Stimulated activated CD4-positive, alpha-beta T cell treated with anti-CD3 and anti-CD28 coated beads, Interleukin-4, amount 100 ng/mL, for 4 hours (primary cell): Measurements from ENCODE around the gene NPHP4.
"Not testable (repeated sequence)": the region's sequence is repeated elsewhere in the genome, so short reads cannot be mapped to it uniquely, and the experiment has no call there.

ENCODE experiments used
- DNase-seq, 2 experiments: peaks; one replicate each; pipeline ENCODE4 v3.0.0-alpha.2; 2020

The NPHP4 gene

DNA sequence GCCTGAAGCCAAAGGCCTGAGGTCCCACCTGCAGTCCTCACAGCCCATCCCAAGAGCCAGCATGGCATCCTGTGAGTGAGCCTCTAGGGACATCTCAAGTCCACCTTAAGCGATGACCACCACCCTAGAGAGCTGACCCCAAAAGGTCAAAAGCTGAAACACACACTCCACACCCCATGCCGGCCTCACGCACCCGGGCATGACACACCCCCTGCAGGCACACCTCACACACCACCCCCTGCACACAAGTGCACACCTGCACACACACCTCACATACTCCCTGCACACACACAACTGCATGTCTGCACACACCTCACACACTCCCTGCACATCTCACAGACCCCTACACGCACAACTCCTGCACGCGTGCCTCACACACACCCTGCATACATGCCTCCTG lies 118.7 kb downstream of the NPHP4 start:
- no peak for DNase-seq

DNA sequence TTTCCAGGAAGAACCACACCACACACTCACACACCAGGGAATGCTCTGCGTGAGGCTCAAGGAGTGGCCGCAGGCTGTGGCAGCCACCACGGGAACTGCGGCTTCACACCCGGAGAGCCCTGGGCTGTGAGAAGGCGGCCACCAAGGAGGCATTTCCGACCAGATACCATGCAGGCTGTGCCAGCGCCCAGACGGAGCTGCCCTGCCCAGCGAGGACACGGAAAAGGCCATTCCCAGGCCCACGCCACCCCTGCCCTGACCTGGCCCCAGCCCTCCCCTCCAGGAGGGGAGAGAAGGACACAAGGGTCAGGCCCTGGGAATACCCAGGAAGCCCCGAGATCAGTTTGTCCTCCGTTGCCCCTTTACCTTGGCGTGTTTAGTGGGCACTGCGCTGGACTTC lies 119.3 kb downstream of the NPHP4 start:
- no peak for DNase-seq

DNA sequence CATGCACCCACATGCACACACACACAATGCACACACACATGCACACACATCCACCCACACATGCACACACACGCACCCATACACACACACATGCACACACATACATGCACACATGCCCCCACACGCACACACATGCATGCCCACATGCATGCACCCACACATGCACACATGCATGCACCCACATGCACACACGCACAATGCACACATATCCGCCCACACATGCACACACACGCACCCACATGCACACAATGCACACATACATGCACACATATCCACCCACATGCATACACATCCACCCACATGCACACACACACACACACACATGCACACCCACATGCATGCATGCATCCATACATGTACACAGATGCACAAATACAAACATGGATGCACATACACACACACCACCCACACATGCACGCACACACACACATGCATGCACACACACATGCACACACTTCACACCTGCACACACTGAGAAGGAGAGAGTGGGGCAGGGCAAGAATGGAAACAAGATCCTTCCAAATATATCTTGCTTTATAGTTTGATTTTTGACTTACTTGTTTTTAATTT lies 123.2 kb downstream of the NPHP4 start:
- DNase-seq, result no peak

GRCh38 chr1:5865774-5866173 lies 126.5 kb downstream of the NPHP4 start:
- no peak for DNase-seq

GRCh38 chr1:5865056-5865455 lies 127.2 kb downstream of the NPHP4 start:
- no peak for DNase-seq

GRCh38 chr1:5864256-5864655 lies 128.0 kb downstream of the NPHP4 start:
- DNase-seq, result no peak

GRCh38 chr1:5863238-5863637 lies 129.0 kb downstream of the NPHP4 start:
- no peak for DNase-seq

- DNase-seq, result no peak
Observed at GRCh38 chr1:5861871-5862825, 130.1 kb downstream of the NPHP4 start.

DNA sequence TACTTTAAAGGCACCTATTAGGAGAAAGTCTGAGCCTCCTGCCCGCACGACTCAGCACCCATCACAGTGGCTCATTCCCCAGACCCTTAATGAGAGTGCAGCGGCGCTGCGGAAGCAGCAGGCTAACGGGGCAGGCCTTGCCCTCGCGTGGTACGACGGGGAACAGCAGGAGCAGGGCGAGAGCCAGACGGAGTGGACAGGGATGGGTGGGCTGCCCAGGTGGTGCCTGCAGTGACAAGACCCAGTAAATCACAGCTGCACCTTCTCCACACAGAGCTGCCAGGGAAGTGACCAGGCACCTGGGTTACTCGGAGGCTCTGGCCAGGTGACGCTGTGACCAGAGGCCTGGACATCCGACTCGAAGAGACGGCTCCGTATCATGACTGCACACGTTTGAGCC lies 131.9 kb downstream of the NPHP4 start:
- no peak for DNase-seq

DNA sequence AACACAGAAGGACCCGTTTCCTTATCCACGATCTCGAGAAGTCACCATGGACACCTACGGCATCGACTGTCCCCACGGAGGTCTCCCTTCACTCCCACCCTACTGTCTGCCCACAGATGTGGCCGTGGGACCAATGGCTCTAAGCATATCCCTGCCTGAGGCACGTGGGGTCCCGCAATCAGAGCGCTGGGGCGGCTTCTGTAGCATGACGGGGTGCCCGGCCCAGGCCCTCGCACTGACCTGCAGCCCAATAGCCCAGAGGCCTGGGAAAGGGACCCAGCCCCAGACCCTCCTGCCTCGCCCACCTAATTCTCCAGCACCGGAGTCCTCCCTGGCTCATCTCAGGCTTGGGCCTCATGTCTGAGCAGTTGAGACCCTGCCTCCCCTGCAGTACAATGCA lies 132.5 kb downstream of the NPHP4 start:
- DNase-seq, result no peak

- no peak for DNase-seq
Observed at GRCh38 chr1:5858844-5859407, 133.3 kb downstream of the NPHP4 start.

DNA sequence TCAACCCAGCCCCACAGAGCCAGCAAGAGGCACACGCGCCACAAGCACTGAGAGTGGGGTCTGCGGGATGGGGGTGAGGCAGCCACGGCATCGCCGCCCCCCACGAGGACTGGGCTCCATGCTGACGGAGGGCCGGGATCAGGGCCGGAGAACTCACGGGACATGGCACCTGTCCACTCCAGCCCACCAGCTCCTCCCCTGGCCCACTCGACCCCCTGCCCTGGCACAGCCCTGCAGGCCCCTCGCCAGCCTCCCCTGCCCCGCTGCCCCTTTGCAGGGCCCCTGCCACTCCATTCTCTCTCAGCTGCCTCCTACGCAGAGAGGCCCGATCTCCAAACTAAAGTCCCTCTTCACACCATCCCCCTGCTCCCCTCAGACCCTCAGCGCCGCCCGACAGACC lies 134.0 kb downstream of the NPHP4 start:
- DNase-seq, result no peak

GRCh38 chr1:5857508-5858090 lies 134.6 kb downstream of the NPHP4 start:
- no peak for DNase-seq

DNA sequence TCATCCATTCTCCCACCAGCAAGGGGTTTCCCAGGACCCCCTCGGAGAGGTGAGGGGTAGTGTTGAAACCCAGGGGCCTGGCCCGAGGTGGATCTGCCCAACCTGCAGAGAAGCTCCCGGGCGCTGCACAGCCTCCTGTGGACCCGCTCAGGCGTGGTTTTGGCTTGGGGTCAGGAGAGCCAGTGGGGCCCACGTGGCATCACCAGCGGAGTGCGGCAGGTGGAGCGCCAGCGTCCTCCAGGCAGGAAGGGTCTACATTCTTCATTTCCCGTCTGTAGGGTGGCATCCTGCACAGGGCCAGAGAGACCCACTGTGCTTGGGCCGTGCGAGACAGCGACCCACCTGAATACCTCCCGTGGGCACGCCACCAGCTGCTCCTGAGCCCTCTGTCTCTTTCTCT lies 135.2 kb downstream of the NPHP4 start:
- DNase-seq, result no peak

DNA sequence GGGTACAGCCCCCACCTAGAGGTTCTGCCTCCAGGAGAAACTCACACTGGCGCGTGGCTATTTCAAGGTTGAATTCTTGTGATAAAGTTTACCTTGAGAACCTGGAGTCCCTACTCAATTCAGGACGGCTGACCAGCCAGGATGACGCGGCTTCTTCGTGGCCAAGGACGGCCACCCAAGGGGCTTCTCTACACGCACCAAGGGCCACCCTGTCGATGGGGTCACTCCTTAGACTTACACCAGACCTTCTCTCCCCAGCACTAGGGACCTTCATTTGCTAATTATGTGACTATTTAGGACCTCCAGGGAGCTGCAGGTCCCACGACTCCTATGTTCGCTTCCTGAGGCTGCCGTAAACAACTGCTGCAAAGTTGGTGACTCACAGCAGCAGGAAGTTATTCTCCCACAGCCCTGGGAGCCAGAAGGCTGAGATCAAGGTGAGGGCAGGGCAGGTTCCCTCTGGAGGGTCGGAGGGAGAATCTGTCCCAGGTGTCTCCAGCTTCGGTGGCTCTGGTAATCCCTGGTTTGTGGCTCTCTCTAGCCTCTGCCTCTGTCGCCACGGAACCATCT lies 135.9 kb downstream of the NPHP4 start:
- DNase-seq, result no peak

- DNase-seq, result no peak
Observed at GRCh38 chr1:5855196-5855897, 136.9 kb downstream of the NPHP4 start.

GRCh38 chr1:5854754-5855153 lies 137.5 kb downstream of the NPHP4 start:
- DNase-seq, result no peak

GRCh38 chr1:5853858-5854257 lies 138.4 kb downstream of the NPHP4 start:
- not testable (repeated sequence) for DNase-seq

DNA sequence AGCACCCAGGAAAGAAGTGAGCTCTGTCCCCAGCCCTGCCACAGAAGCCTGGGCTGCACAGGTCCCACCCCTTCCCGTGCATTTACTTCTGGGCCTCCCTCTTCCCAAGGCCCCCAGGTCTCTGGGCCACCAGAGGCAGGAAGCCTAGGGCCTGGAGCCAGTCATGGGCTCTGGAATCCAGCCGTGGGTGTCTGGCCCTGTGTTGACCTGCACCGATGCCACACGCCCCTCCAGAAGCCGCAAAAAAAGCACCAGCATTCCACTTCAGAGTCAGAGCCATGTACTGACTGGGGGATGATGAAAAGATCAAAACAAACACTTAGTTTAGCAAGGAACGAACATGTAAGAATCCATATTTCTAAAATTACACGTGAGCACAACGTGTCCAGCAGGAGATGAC lies 141.7 kb downstream of the NPHP4 start:
- DNase-seq, result no peak

GRCh38 chr1:5849550-5849949 lies 142.7 kb downstream of the NPHP4 start:
- DNase-seq, result no peak

GRCh38 chr1:5847013-5847659 lies 145.1 kb downstream of the NPHP4 start:
- DNase-seq, result no peak

- DNase-seq, result no peak
Observed at GRCh38 chr1:5845376-5845775, 146.8 kb downstream of the NPHP4 start.
